Liver (tissue), 9 donors: ENCODE measurements around the gene ULK4. TPM values are rescaled to one million over a fixed set of nuclear protein-coding genes. Genes with fewer than 3 reads are reported as not detected.

Source experiments
- DNase-seq: peaks from one replicate; pipeline ENCODE4 v3.0.0-alpha.2; 2017; ENCODE audit warnings: low spot score
- H3K27ac ChIP-seq, 2 donors: one replicate each; pipeline ENCODE4 v1.7.0; 2013; ENCODE audit warnings: inconsistent platforms in 2 of 2, low read length in 2 of 2, control low read depth in 1 of 2, low read depth in 1 of 2, mild to moderate bottlenecking in 1 of 2
- H3K27me3 ChIP-seq, 4 donors: one replicate each; pipeline versions ENCODE4 v1.6.1 to v1.7.0; 2013; ENCODE audit warnings: low read length in 3 of 4, inconsistent platforms in 1 of 4, mild to moderate bottlenecking in 1 of 4, moderate library complexity in 1 of 4; ENCODE audit not compliant: control insufficient read depth in 4 of 4, insufficient read depth in 4 of 4
- H3K36me3 ChIP-seq, 4 donors: one replicate each; pipeline versions ENCODE4 v1.6.1 to v1.7.0; 2013; ENCODE audit warnings: low read length in 3 of 4, mild to moderate bottlenecking in 3 of 4, low read depth in 1 of 4, moderate library complexity in 1 of 4; ENCODE audit not compliant: control insufficient read depth in 4 of 4, insufficient read depth in 3 of 4
- H3K4me1 ChIP-seq, 4 donors: one replicate each; pipeline versions ENCODE4 v1.6.1 to v1.7.0; 2013; ENCODE audit warnings: low read length in 3 of 4, mild to moderate bottlenecking in 3 of 4, moderate library complexity in 1 of 4; ENCODE audit not compliant: control insufficient read depth in 4 of 4, insufficient read depth in 4 of 4
- H3K4me3 ChIP-seq, 3 donors: one replicate each; pipeline versions ENCODE4 v1.6.1 to v1.7.0; 2013; ENCODE audit warnings: low read length in 3 of 3, control low read depth in 1 of 3, low read depth in 1 of 3, mild to moderate bottlenecking in 1 of 3
- H3K9ac ChIP-seq, 2 donors: one replicate each; pipeline ENCODE4 v1.7.0; 2013; ENCODE audit warnings: low read length in 2 of 2, mild to moderate bottlenecking in 2 of 2, moderate library complexity in 2 of 2, control low read depth in 1 of 2, low read depth in 1 of 2
- H3K9me3 ChIP-seq, 4 donors: one replicate each; pipeline versions ENCODE4 v1.6.1 to v1.7.0; 2013; ENCODE audit warnings: low read length in 3 of 4; ENCODE audit not compliant: control insufficient read depth in 4 of 4
- ATF3 ChIP-seq: IDR thresholded peaks from 2 replicates; pipeline ENCODE4 v1.6.1; 2016; ENCODE audit warnings: antibody characterized with exemption
- CTCF ChIP-seq: fragments of 150-350 bp; IDR thresholded peaks from 2 replicates; pipeline ENCODE4 v1.5.1; 2017; ENCODE audit warnings: improper control_type of control experiment, low read depth, low read length; ENCODE audit not compliant: missing input control
- EGR1 ChIP-seq, 2 donors: IDR thresholded peaks; 2 replicates each; pipeline ENCODE4 v1.6.1; 2016 to 2018; ENCODE audit warnings: antibody characterized with exemption in 2 of 2, low read depth in 2 of 2
- FOXA1 ChIP-seq: IDR thresholded peaks from 2 replicates; pipeline ENCODE4 v1.6.1; 2016; ENCODE audit warnings: antibody characterized with exemption
- FOXA2 ChIP-seq: IDR thresholded peaks from 2 replicates; pipeline ENCODE4 v1.6.1; 2016; ENCODE audit warnings: antibody characterized with exemption
- GABPA ChIP-seq, 2 donors: IDR thresholded peaks in 1 of 2; conservative IDR thresholded peaks in 1 of 2; 2 replicates each; pipeline ENCODE4 v1.6.1; 2016; ENCODE audit warnings: antibody characterized with exemption in 2 of 2, mild to moderate bottlenecking in 1 of 2, moderate library complexity in 1 of 2
- HNF4A ChIP-seq, 2 donors: conservative IDR thresholded peaks; 2 replicates each; pipeline ENCODE4 v1.6.1; 2016; ENCODE audit warnings: antibody characterized with exemption in 2 of 2, mild to moderate bottlenecking in 2 of 2
- HNF4G ChIP-seq: IDR thresholded peaks from 2 replicates; pipeline ENCODE4 v1.6.1; 2016; ENCODE audit warnings: antibody characterized with exemption
- JUND ChIP-seq, 2 donors: IDR thresholded peaks; 2 replicates each; pipeline ENCODE4 v1.6.1; 2016; ENCODE audit warnings: antibody characterized with exemption in 2 of 2
- MAX ChIP-seq: IDR thresholded peaks from 2 replicates; pipeline ENCODE4 v1.6.1; 2016; ENCODE audit warnings: antibody characterized with exemption
- NR2F2 ChIP-seq: IDR thresholded peaks from 2 replicates; pipeline ENCODE4 v1.6.1; 2016; ENCODE audit warnings: antibody characterized with exemption
- RAD21 ChIP-seq, 2 donors: IDR thresholded peaks; 2 replicates each; pipeline ENCODE4 v1.6.1; 2016; ENCODE audit warnings: antibody characterized with exemption in 2 of 2, mild to moderate bottlenecking in 2 of 2
- REST ChIP-seq: IDR thresholded peaks from 2 replicates; pipeline ENCODE4 v1.6.1; 2016; ENCODE audit warnings: antibody characterized with exemption, mild to moderate bottlenecking
- RXRA ChIP-seq, 2 donors: IDR thresholded peaks; 2 replicates each; pipeline ENCODE4 v1.6.1; 2017 to 2018; ENCODE audit warnings: antibody characterized with exemption in 2 of 2, mild to moderate bottlenecking in 1 of 2
- SP1 ChIP-seq: IDR thresholded peaks from 2 replicates; pipeline ENCODE4 v1.6.1; 2018; ENCODE audit warnings: antibody characterized with exemption, mild to moderate bottlenecking
- TAF1 ChIP-seq: conservative IDR thresholded peaks from 2 replicates; pipeline ENCODE4 v1.6.1; 2016; ENCODE audit warnings: antibody characterized with exemption, mild to moderate bottlenecking
- YY1 ChIP-seq: IDR thresholded peaks from 2 replicates; pipeline ENCODE4 v1.6.1; 2016; ENCODE audit warnings: antibody characterized with exemption, mild to moderate bottlenecking
- ZBTB33 ChIP-seq: IDR thresholded peaks from 2 replicates; pipeline ENCODE4 v1.6.1; 2016; ENCODE audit warnings: antibody characterized with exemption
- WGBS: extraction: QIAGEN DNeasy Blood & Tissue Kit; methylation state at CpG from one replicate; pipeline ENCODE4 v1.1.7; 2013; 5-methylcytosine and 5-hydroxymethylcytosine counted together
- polyA plus RNA-seq, 2 donors: library from polyadenylated mRNA; stranded (reverse) in 1 of 2; unstranded in 1 of 2; fragments of 200-250 nt in 1 of 2; fragments of >200 nt in 1 of 2; fragmentation: Nextera tagmentation in 1 of 2; extraction: Ambion mirVana in 1 of 2; gene quantifications; one replicate each; pipeline versions ENCODE4 v1.2.1 to v1.2.3, GENCODE V29; 2013 to 2015
- total RNA-seq, 2 donors: library from RNA; depleted of rRNA; stranded (reverse); fragments of >200 nt; gene quantifications; one replicate each; pipeline ENCODE4 v1.2.3, GENCODE V29; 2014
- donor health status: healthy.
- donor health status: healthy.
- donor health status: healthy.
- donor health status: healthy.
- donor health status: healthy.

The ULK4 gene
- total and polyA plus RNA-seq, 4 donors = 1.1 to 11.5 (median 3.2) TPM

GRCh38 chr3:42010530-42010929 lies 48.6 kb upstream of the ULK4 start:
- no peak overlapping the region for H3K4me3 ChIP-seq
- no peak for DNase-seq
- TF ChIP-seq HNF4G (no peak), FOXA1 (no peak), FOXA2 (no peak), EGR1 (IDR thresholded peaks at IDR 0.05; ENCODE audit: low read depth in 2 of 2) (no peak), SP1 (no peak), HNF4A (conservative IDR thresholded peaks at IDR 0.05) (no peak), MAX (no peak), RXRA (IDR thresholded peaks at IDR 0.05) (no peak), ATF3 (no peak), JUND (IDR thresholded peaks at IDR 0.05) (no peak), NR2F2 (no peak), YY1 (no peak), GABPA (IDR thresholded peaks at IDR 0.05 in 1 of 2, conservative IDR thresholded peaks at IDR 0.05 in 1 of 2) (no peak), ZBTB33 (no peak), RAD21 (IDR thresholded peaks at IDR 0.05) (no peak), CTCF (no peak), REST (no peak), TAF1 (no peak)
- H3K9me3 ChIP-seq = no peaks in the 10 kb centered on the region
- H3K27ac ChIP-seq = no peak overlapping the region
- H3K36me3 ChIP-seq = no peaks in the 10 kb centered on the region
- H3K27me3 ChIP-seq = no peaks in the 10 kb centered on the region
- H3K4me1 ChIP-seq = peaks cover 6 to 11% (median 6%) of the 10 kb centered on the region in 4 donors
- 67% methylated on average over 2 of the region's 2 CpGs for WGBS
- no peak overlapping the region for H3K9ac ChIP-seq
